Stimulated activated CD4-positive, alpha-beta T cell treated with anti-CD3 and anti-CD28 coated beads, Interleukin-15, amount 100 ng/mL, for 1 hour (primary cell): ENCODE data around the gene ITPK1.

Source experiments
- DNase-seq, 2 donors: peaks; one replicate each; pipeline ENCODE4 v3.0.0-alpha.2; 2020; ENCODE audit warnings: low read depth in 1 of 2, low spot score in 1 of 2

ITPK1 gene

DNA sequence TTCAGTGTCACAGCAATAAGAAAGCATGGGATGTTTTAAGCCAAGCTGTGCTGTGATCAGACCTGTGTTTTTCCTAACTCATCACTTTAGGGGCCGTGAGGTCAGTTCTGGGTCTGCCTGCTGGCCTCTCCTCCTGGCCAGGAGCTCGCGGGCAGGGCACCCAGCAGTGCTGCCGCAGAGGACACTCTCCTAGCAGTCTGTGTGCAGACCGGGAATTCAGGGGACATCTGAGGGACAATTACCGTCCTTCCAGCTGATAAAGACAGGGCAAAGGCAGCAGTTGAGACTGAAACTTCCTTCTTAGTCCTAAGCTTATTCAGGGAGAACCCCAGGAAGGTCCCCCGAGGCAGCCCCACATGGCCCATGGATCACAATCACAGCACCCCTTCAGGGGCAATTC is 103.2 kb downstream of the ITPK1 start:
- no peak for DNase-seq

DNA sequence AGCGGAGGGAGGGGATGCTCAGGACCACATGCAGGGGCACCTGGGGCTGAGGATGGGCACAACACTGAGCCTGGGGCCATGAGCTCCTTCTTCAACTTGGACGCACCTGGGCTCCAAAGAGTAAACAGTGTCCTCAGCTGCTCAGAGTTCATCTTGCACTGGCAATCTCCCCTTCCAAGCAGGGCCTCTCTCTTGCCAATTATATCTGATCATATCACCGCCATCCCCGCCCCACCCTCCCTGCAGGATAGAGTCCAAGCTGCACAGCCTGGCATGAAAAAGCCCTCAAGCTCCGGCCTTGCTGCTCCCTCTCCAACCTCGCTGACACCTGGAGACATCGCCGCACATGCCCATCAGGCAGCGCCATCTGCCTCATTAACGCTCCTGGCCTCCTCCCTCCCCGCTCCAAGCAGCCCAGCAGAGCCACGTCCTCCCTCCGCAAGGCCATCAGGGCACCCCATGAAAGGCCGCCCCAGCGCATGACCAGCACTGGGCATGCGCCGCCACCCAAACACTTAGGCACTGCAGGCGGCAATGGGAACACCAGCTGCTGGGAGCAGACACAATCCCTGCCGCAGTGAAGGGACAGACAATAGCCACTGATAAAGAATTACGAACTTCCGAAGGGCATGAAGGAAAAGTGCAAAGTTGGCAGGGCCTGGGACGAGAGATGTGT is 103.9 kb downstream of the ITPK1 start:
- no peak for DNase-seq

DNA sequence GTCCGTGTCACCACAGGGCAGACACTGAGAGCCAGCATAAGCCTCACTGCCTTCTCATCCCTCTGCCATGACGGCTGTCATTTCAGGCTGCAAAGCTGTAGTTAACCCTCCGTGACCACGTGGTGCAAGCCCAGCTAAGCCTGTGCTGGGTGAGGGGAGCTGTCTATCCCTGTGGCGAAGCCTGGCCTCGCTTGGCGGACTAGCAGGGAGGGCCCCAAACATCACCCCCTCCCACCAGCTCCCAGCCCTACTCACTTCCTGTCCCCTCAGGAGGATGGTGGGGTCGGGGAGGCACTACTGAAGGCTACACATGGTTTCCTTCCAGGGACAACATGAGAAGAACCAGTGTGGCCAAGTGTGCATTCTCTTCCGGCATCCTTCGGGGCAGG is 104.6 kb downstream of the ITPK1 start:
- DNase-seq, result no peak

DNA sequence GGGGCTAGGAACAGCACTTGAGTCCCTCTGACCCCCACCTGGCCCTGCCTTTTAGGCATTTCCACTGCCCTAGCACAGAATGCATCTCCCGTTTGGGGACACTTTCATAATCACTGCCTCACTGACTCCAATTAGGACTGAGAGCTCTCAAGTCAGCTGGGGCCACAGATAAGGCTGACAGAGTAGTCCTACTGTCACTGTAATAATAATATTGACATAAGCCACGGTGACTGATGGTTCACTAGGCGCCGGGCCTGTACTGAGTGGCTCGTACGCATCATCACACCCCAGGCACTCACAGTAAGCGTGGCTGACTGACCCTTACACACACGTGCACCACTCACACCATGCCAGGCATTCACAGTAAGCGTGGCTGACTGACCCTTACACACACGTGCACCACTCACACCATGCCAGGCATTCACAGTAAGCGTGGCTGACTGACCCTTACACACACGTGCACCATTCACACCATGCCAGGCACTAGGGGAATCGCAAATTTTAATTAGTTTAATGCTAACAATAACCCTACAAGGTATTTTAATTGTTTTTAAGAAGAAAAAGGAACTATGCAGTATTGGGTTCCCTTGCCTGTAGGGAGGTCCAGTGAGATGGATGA is 105.1 kb downstream of the ITPK1 start:
- no peak for DNase-seq

DNA sequence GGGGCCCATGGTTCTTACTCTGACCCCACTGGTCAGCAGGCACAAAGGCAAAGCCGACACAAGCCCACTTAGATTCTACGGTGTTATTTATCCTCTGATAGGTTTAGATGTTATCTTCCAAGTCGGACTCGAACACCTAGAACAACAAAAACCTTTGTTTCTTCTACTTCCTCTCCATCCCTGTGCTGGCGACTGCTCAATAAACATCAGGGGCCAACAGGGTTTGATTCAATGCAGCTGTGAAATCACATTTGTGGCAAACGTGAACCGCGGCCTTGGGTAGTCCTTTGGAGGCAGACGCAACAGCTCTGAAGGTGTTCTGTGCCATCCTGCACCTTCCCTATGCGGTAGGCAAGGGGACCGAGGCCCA is 105.6 kb downstream of the ITPK1 start:
- DNase-seq, result no peak

DNA sequence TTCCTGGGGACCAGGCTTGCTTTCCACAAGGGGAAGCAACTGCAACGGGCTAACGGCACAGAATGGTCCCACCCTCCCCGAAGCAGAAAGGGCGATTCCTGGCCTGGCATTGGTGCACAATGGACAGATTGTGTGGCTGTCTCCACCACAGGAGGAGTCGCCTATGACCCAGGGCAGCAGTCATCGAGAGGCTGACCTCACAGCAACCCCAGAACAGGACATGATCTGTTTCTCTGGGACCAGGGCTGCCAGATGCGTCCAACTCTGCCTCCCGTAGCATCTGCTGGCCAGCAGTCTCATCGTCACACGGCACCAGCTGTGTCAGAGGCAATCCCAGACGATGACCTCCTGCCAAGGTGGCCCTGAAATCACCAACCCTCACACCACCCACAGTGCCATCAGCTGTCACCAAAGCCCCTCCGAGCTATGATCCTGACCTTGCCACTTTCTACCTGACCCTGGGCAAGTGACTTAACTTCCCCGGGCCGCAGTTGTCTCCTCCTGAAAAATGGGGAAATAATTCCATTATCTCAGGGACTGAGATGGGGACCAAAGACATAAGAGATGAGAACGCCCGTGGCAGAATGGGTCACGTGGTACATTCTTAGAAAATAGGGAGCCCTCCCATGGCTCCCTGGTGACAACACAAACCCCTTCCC is 106.1 kb downstream of the ITPK1 start:
- no peak for DNase-seq

DNA sequence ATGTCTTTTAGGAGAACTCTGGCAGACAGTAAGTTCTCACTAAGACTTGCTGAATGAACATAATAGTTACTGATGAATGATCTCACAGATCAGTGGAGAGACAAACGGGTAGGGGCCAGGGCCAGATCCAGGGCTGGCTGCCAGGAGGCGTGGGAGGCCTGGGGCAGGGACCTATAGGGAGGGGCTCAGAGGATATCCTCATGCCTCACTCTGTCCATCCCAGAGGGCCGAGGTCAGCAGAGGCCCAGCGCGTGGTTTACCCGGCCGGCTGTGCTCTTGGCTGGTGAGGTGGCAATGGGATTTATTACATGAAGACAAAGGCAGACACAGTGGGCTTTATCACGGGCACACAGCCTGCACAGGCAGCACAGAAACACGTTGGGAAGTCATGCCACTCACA is 107.3 kb downstream of the ITPK1 start:
- DNase-seq, result no peak

DNA sequence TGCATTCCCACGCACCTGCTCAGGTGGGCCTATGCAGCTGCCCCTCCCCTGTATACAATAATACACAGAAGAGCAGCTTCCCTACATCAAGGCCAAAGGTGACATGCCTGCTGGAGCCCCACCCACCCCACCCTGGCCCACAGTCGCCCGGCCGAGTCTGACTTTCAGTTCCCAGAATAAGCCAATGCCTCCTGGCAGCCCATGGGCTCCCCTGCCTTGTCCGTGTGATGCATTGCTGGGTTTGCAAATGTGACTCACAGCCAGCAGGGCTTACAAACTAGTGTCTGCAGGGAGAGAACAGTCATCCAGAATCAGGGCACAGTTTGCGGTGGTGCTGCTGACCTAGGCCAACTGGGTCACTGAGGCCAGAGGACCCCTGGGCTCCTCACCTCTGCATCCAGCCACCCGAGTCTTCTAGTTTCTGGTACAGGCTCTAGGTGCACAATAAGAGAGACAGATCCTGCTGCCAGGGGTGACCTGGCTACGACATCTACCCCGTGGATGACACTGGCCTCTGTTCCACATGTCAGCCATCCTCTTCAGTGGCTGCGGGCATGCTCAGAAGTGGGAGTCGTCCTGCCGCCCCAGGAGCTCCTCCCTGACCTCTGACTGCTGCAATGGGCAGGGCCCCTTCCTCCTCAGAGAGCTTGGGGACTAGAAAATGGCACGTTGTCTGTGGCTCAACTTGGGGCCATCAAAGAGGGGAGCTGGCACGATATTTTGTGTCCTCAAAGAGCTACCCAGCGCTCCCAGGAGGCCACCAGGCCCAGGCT is 108.3 kb downstream of the ITPK1 start:
- DNase-seq, result no peak

DNA sequence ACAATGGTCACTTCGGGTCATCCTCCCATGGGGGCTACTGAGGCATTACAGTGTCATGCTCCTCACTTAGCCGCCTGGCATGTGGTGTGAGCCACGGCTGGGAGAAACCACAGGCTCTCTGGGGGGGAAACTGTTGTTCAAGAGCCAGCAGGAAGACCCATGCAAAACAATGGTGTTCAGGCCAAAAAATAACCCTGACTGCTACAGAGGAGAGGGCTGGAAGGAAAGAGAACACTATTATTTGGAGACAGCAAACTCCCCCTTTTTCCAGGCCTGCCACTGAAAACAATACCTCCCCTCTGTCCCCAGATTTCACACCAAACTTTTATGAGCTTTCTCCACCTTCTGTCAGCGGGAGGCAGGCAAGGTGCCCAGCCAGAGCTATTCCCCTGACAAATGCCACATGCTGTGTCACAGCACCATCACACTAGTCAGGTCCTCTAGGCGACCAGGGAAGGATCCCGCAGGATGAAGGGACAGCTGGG is 109.1 kb downstream of the ITPK1 start:
- no peak for DNase-seq

DNA sequence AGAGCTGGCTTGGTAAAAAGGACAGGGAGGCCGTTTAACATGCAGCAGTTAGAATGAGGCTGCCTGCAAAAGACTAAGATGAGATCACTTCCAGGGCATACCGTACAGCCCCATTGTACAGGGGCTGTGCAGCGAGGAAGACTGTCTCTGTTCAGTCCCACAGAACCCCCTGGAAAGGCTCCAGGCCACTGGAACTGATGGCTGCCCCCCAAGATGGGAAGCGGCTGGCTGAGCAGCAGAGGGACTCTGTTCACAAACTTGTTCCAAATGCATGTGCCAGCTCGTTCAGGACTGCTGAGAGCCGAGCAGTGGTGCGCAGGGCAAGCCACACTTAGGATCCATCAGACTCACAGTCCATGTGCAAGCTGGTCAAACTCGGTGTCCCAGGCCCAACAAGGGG is 109.9 kb downstream of the ITPK1 start:
- DNase-seq, result no peak

DNA sequence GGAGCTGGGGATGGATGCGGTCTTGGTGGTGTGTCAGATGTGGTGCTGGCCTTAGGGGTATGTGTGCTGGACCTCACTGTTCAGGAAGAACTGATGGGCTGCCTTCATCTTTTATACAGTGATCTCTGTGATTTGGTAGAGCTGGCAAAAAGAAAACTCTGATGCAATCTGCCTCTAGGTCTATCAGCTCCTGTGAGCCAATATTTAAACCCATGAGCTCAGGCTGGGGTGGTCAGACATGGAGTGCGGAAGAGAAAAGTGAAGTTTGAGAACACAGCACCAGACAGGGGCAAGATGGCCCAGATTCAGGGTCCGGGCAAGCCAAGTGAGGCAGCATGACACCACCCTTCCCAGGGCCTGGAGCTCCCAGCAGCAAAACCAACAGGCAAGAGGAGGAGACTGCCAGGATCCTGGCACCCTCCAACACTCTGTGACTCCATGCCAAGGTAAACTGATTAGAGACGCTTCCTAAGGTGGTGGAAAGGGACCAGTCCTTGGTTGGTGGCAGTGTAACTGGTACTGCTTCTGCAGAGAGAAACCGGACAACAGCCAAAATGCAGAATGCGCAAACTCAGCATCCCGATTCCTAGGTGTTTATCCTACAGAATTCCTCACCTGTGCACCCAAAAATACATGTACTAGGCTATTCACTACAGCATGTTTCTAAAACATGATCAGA is 110.5 kb downstream of the ITPK1 start:
- no peak for DNase-seq

DNA sequence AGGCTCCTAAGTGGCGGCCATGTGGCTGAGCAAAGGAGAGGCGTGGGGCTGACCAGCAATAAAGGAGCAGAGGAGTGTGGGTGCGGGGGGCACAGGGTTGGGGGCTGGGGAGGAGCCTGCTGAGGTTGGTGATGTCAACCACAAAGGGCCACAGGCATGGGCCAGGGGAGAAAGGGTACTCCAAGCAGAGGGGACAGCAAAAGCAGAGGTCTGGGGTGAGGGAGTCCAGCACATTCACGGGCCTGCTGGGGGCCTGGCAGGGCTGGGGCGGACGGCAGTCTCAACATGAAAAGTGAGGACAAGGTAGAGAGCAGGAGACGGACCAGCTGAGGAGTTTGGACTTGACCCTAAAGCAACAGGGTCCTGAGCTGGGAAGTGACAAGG is 111.0 kb downstream of the ITPK1 start:
- DNase-seq, result no peak

DNA sequence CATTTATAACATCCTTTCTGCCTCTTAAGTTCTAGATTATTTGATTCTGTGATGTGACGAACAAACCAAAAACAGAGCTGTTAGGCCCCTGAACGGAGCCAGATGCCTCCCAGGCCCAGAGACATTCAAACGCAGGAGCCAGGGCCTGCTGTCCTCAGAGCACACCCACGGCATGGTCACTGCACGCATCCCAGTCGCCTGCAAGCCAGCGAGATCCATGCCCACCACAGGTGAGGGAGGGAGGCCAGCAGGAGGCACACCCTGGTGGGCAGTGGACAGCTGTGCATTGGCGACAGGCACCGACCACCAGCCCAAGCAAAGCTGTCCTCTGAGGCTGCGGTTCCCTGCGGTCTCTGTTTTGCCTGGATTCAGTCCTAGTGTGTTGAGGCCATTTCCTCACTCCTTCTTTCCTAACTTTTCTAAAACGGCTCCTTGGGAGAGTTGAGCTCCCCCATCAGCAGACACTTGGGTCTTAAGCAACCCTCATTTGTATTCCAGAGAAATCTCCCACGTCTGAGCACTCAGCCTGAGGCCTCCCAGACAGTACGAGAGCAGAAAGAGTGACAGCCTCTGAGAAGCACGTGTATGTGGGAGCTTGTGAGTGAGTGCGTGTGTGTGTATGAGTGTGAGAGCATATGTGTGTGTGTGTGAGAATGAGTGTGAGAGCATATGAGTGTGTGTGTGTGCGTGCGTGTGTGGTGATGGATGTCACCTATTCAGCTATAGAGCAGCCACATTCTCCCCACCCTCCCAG is 111.6 kb downstream of the ITPK1 start:
- DNase-seq, result no peak

DNA sequence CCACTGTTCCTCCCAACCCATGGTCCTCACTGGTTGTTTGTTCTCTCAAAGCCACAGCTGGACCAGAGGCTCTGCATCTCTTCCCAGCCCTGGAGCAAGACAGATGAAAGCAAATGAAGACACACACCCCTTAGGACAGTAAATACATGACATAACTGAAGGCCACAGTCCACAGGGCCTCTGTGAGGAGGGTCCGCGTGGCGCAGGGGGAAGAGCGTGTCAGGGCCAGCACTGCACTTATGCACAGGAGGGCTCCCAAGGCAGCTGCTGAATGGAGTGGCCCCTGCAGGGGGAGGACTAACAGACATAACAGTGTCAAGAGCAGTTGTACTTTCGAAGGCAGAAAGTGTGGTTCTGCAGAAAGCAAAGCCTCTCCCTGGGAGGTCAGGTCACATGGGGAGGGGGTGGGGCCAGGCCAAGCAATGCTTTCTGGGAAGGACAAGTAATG is 112.8 kb downstream of the ITPK1 start:
- DNase-seq, result no peak

DNA sequence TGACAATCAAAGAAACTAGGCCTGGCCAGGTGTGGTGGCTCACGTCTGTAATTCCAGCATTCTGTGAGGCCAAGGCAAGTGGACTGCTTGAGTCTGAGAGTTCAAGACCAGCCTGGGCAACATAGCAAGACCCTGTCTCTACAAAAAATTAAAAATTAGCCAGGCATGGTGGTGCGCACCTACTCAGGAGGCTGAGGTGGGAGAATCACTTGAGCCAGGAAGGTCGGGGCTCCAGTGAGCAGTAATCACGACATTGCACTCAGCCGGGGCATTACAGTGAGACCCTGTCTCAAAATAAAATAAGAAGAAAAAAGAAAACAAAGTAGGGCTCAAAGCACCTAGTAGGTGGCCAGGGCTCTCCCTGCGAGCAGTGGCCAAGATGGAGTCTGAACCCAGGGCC is 113.7 kb downstream of the ITPK1 start:
- DNase-seq, result no peak

DNA sequence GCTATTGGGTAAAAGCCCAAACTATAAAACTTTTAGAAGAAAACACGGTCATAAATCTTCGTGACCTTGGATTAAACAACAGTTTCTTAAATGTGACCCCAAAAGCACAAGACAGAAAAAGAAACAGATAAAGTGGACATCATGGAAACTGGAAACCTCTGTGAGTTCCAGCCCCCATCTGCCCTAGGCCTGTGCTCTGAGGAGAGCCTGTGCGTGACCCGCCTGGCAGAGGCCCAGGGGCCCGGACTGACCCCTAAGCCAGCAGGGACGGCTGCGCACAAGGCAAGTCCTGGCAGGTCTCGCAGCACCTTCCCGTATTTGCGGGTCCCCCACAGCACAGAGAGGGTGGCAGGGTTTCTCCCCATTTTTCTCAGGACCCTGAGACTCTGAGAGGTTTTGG is 116.8 kb downstream of the ITPK1 start:
- no peak for DNase-seq

DNA sequence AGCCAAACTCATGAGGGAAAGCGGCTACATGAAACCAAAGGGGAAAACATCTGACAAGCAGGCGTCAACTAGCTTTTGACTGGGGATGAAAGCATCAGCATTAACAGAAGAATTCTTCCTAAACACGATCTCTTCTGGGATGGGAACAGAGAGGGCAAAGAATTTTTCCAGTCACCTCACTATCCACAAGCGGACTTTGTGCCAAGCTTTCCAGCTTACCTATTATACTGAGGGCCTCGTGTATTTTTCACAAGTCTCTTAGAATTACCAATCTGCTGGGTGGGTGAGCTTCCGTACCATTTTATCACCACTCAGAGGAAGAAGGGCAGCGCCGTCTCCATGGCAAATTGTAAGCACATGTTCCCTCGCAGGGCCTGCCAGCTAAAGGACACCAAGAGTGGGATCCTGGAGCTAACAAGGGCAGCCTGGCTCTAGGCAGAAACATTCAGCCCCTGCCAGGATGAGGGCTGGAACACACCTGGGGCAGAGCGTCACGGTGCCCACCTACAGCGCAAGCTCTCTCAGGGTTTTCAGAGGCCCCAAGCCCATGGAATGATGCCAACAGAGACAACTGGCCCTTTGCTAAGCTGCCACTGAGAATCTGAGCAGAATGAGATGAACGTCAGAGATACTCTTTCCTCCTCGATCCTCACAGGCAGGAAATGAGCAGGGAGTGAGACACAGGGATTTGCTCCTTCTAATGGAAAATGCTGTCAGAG is 118.2 kb downstream of the ITPK1 start:
- DNase-seq, result no peak

DNA sequence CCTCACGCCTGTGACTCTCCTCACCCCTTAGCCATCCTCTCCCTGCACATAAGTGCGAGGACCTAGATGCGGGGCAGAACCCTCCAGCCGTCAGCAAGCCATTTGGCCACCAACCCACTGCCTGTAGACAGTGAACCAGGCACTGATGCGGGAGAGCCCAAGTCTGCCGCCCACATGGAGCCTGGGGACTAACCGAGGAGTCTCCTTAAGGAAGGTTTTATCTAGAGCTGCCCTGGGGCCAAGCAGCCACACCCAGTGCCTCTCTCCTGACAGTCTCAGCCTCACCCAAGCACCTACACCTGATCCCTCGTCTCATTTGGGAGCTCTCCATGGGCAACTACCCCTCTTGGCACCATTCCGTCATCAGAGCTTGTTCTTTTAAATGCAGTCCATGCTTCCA is 120.1 kb downstream of the ITPK1 start:
- DNase-seq, result no peak

DNA sequence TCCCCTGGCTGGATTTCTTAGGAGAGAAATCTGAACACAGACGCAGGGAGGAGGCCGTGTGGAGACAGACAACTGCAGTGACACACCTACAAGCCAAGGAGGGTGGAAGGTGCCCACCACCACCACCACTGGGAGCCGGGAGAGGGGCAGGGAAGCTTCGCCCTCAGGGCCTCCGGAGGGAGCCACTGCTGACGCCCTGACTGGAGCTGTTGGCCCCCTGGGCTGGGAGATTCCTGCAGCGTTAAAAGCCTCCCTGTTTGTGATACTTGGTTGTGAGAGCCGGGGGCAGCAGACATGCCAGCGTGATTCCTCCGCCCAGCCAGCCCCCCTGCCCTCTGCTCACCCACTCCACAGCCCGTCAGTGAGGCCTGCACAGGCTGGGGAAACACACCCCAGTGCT is 120.8 kb downstream of the ITPK1 start:
- DNase-seq, result no peak

DNA sequence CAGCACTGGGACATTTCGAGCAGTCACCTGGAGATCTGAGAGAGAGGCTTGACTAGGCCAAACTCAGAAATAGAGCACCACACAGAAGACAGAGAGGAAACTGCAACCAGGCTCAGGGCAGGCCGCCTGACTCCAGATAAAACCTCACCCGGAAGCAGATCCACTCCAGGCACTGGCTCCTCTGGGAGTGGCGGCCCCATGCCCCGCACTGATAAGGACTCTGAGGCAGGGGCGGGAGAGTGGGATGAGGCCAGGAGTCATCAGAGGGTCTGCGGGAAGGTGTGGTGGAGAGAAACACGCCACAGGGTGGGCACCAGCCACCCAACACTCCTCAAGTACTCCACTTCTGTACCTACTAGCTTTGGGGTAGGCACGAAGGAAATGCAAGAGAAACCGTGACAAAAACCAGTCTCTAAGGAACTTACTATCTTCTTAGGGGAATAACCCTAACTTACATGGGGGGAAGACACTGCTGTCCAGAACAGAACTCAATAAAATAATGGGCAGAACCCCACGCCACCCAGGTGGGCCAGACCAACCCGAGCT is 121.5 kb downstream of the ITPK1 start:
- DNase-seq, result no peak
